ENCODE measurements around the gene HDAC4.

HDAC4 gene

DNA sequence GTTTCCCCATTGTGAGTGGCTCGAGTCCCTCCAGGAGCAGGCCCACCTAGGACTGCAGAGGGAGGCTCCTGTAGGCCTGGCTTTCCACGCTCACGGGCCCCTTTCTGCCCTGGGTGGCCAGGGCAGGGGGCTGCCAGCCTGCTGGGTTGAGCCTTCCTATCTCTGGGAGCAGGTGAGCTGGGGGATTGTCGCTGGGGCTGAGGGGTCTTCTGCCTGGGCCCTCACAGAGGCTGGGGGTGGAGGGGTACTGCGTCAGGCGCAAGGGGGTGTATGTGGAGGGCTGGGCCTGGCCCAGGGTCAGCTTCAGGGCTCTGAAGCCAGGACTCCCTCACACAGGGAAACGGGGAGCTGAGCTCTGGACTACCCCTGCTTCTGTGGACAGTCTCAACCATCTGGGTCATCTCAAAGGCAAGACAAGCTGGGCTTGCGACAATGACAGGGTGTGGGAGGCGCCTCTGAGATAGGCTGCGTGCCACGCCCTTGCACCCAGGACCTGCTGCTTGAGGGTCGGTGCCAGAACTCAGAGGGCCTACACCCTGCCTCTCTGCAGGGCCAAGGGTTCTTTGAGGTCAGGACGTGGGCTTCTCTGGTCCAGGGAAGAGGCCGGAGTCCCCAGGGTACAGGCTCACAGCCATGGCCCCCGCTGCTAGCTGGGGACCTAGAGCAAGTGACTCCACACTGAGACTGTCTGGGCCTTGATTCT lies 346.9 kb downstream of the HDAC4 start:
- Histone ChIP-seq H3K4me1 (ENCODE audit: control insufficient read depth in 5 of 5, insufficient read depth in 5 of 5, low read length in 5 of 5) (no peaks in the 10 kb centered on the region), H3K27ac (ENCODE audit: low read depth, low read length) (no peak overlapping the region), H3K9me3 (ENCODE audit: control insufficient read depth in 5 of 5, low read length in 5 of 5) (peaks cover 3 to 16% (median 12%) of the 10 kb centered on the region in 5 donors), H3K9ac (ENCODE audit: low read length in 5 of 5) (no peak overlapping the region), H3K4me3 (ENCODE audit: low read depth in 1 of 5, low read length in 5 of 5) (no peak overlapping the region), H3K27me3 (ENCODE audit: control insufficient read depth in 5 of 5, insufficient read depth in 4 of 5, low read length in 5 of 5) (no peaks in the 10 kb centered on the region), H3K36me3 (ENCODE audit: control insufficient read depth in 5 of 5, insufficient read depth in 5 of 5, low read length in 5 of 5) (peaks cover 2 to 75% (median 42%) of the 10 kb centered on the region in 5 donors)

DNA sequence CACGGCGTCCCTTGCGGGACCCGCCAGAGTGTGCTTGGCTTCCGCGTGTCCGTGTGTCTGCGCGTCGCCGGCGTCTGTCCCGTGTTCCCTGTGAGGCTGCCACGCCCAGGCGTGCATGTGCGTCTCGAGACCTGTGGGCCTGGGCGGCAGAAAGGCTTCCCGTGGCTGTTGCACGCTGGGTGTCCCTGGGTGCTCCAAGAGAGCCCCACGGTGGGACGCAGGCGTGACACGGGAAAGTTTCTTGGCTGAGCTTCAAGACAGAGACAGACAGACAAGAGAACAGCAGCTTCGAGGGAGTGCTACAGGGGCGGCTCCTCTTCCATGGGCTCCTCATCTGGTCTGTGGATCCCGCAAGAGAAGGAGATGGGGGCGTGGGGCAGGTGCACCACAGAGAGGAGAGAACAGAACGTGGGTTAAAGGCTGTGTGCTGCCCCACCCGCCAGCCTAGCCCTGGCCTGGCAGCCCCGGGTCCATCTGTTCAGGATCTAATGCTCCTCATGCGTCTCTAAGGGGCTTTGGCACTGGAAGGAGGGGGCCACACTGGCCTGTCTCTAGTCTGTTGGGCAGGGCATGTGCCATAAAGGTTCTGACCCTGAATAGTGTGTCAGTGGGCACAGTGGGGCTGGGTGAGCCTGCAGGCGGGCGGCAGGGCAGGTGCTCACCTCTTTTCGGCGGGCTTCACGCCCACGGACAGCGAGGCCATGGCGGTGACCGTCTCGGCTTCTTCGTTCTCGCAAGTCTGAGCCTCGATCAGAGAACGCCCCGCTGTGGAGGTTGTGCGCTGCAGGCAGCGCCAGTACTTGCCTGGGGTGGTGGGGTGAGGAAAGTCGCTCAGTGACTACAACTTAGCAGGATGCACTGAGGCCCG lies 347.8 kb downstream of the HDAC4 start:
- H3K9ac ChIP-seq (ENCODE audit: low read length in 5 of 5): no peak overlapping the region
- peaks cover 3 to 16% (median 12%) of the 10 kb centered on the region in 5 donors for H3K9me3 ChIP-seq (ENCODE audit: control insufficient read depth in 5 of 5, low read length in 5 of 5)
- peaks cover 2 to 66% (median 42%) of the 10 kb centered on the region in 5 donors for H3K36me3 ChIP-seq (ENCODE audit: control insufficient read depth in 5 of 5, insufficient read depth in 5 of 5, low read length in 5 of 5)
- H3K27me3 ChIP-seq (ENCODE audit: control insufficient read depth in 5 of 5, insufficient read depth in 4 of 5, low read length in 5 of 5): no peaks in the 10 kb centered on the region
- H3K27ac ChIP-seq (ENCODE audit: low read depth, low read length): no peak overlapping the region
- H3K4me1 ChIP-seq (ENCODE audit: control insufficient read depth in 5 of 5, insufficient read depth in 5 of 5, low read length in 5 of 5): no peaks in the 10 kb centered on the region
- H3K4me3 ChIP-seq (ENCODE audit: low read depth in 1 of 5, low read length in 5 of 5): no peak overlapping the region

DNA sequence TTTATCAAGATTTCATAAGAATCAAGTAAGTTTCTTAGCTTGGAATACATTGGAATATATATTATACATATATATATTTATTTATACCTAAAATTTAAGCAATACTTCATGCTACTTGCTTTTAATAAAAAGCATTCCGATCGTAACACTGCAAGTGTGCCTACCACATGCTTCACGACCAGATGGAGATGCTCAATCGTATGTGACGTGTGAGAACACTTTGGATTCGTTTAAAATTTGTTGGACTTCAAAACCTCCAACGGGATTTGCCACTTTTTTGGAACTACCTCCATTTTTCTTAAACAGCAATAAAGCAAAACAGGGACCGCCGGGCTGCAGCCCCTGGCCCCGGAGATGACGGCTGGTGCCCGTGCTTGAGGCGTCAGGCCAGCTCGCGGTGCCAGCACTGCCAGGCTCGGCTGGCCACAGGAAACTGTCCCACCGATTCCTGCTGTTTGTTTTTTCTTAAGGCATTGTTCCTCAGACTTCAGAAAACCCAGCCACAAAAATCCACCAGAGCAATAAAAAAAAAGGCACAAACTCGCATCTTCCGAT lies 348.9 kb downstream of the HDAC4 start:
- Histone ChIP-seq H3K9ac (ENCODE audit: low read length in 5 of 5) (no peak overlapping the region), H3K36me3 (ENCODE audit: control insufficient read depth in 5 of 5, insufficient read depth in 5 of 5, low read length in 5 of 5) (peaks cover 2 to 66% (median 41%) of the 10 kb centered on the region in 5 donors), H3K9me3 (ENCODE audit: control insufficient read depth in 5 of 5, low read length in 5 of 5) (peaks cover 0 to 8% (median 7%) of the 10 kb centered on the region in 5 donors)

DNA sequence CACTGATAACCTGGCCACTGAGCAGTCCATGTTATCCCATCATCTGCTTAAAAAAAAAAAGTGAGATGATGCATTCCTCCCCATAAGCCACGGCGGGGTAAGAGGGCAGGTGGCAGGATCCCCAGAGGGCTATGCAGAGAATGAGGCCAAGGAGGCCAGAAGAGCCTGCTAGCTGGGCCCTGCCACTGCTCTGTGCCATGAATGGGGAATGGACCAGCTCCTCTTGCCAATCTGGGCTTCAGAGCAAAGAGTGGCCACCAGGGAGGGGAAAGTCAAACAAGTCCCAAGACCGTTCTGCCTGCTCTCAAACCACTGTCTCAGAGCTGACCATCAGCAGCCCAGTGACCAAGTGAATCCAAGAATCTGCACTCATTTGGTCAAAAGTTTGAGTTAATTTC lies 350.6 kb downstream of the HDAC4 start:
- Histone ChIP-seq H3K36me3 (ENCODE audit: control insufficient read depth in 5 of 5, insufficient read depth in 5 of 5, low read length in 5 of 5) (peaks cover 2 to 52% (median 31%) of the 10 kb centered on the region in 5 donors), H3K27ac (ENCODE audit: low read depth, low read length) (no peak overlapping the region), H3K27me3 (ENCODE audit: control insufficient read depth in 5 of 5, insufficient read depth in 4 of 5, low read length in 5 of 5) (no peaks in the 10 kb centered on the region)

More for the DNA sequence above, 348.9 kb downstream of the HDAC4 start:
- no peaks in the 10 kb centered on the region for H3K4me1 ChIP-seq (ENCODE audit: control insufficient read depth in 5 of 5, insufficient read depth in 5 of 5, low read length in 5 of 5)
- H3K4me3 ChIP-seq (ENCODE audit: low read depth in 1 of 5, low read length in 5 of 5): no peak overlapping the region
- no peaks in the 10 kb centered on the region for H3K27me3 ChIP-seq (ENCODE audit: control insufficient read depth in 5 of 5, insufficient read depth in 4 of 5, low read length in 5 of 5)
- H3K27ac ChIP-seq (ENCODE audit: low read depth, low read length): no peak overlapping the region

DNA sequence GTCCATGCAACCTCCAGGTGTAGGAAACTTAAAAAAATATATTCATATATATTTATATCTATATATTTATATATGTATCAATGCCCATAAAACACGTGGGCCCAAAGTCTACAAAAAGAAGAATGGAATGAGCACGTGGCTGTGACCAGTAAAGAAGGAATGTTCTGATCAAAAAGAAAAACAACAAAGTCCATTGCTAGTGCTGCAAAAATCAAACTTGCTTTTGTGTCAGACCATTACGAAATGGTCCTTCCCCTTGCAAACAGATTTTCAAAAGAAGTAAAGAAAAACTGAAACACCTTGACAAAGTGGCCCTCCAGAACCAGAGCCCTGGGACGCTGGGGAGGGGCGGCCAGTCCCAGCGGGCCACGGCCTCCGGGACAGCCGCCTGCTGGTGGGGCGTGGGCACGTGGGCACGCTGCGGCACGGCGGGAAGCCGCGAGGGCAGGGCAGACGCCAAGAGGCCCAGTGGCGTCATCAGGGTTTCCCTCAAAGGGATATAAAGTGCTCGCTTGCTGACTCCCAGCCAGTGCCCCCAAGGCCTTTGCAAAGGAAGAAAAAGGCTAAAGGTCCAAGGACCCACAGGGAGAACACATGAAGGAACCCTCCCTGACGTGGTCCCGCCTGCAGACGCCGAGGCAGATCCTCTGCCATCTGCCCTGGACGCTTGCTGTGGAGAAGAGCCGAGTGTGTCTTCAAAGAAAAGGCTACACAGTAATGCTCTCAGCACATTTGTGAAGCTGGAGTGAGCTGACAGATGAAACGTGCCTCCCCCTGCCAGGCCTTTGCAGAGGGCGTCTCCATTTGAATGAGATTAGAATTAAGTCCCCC lies 351.2 kb downstream of the HDAC4 start:
- Histone ChIP-seq H3K9ac (ENCODE audit: low read length in 5 of 5) (no peak overlapping the region), H3K4me3 (ENCODE audit: low read depth in 1 of 5, low read length in 5 of 5) (no peak overlapping the region), H3K36me3 (ENCODE audit: control insufficient read depth in 5 of 5, insufficient read depth in 5 of 5, low read length in 5 of 5) (peaks cover 2 to 46% (median 26%) of the 10 kb centered on the region in 5 donors), H3K27me3 (ENCODE audit: control insufficient read depth in 5 of 5, insufficient read depth in 4 of 5, low read length in 5 of 5) (no peaks in the 10 kb centered on the region), H3K27ac (ENCODE audit: low read depth, low read length) (no peak overlapping the region), H3K4me1 (ENCODE audit: control insufficient read depth in 5 of 5, insufficient read depth in 5 of 5, low read length in 5 of 5) (no peaks in the 10 kb centered on the region), H3K9me3 (ENCODE audit: control insufficient read depth in 5 of 5, low read length in 5 of 5) (peaks cover 0 to 8% (median 7%) of the 10 kb centered on the region in 5 donors)

More for the DNA sequence above, 350.6 kb downstream of the HDAC4 start:
- no peak overlapping the region for H3K4me3 ChIP-seq (ENCODE audit: low read depth in 1 of 5, low read length in 5 of 5)
- H3K9ac ChIP-seq (ENCODE audit: low read length in 5 of 5): no peak overlapping the region
- no peaks in the 10 kb centered on the region for H3K4me1 ChIP-seq (ENCODE audit: control insufficient read depth in 5 of 5, insufficient read depth in 5 of 5, low read length in 5 of 5)
- H3K9me3 ChIP-seq (ENCODE audit: control insufficient read depth in 5 of 5, low read length in 5 of 5): peaks cover 0 to 8% (median 7%) of the 10 kb centered on the region in 5 donors

DNA sequence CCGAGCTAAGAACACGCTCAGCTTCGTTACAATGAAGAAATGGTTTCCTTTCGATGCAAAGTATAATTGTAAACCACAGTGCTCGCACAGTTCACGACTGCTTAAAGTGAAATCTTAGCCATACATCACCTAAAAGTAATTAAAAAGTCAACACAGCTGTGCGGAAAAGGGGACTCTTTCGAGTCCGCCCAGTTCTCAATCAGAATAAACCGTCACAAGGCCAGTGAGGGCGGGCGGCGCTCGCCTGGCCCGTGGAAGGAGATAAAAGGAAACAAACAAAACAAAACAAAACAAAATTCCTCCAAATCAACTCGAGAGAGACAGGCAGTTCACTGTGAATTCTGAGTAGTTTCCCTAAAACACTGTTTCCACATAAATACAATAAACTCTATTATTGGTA lies 352.1 kb downstream of the HDAC4 start:
- H3K4me3 ChIP-seq (ENCODE audit: low read depth in 1 of 5, low read length in 5 of 5): no peak overlapping the region
- H3K9me3 ChIP-seq (ENCODE audit: control insufficient read depth in 5 of 5, low read length in 5 of 5): peaks cover 0 to 8% (median 7%) of the 10 kb centered on the region in 5 donors
- H3K4me1 ChIP-seq (ENCODE audit: control insufficient read depth in 5 of 5, insufficient read depth in 5 of 5, low read length in 5 of 5): no peaks in the 10 kb centered on the region
- no peaks in the 10 kb centered on the region for H3K27me3 ChIP-seq (ENCODE audit: control insufficient read depth in 5 of 5, insufficient read depth in 4 of 5, low read length in 5 of 5)
- H3K9ac ChIP-seq (ENCODE audit: low read length in 5 of 5): no peak overlapping the region
- peaks cover 2 to 37% (median 17%) of the 10 kb centered on the region in 5 donors for H3K36me3 ChIP-seq (ENCODE audit: control insufficient read depth in 5 of 5, insufficient read depth in 5 of 5, low read length in 5 of 5)
- no peak overlapping the region for H3K27ac ChIP-seq (ENCODE audit: low read depth, low read length)

DNA sequence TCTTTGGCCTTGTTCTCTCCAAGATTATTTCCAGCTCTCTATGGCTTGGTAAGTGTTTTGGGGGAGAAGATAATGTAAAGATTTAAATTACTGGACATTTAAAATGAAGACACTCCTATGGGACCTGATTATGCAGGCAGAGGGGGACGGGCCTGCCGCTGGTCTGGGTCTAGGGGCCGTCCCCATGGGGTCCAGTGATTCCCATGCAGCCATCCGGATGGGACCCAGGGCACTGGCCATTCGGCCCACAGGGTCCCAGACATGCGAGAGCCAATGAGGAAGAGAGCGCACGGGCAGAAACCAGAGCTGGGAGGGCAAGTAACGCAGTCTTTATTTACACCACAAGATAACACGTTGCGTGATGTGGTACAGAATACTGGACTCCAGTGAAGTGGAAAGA lies 353.0 kb downstream of the HDAC4 start:
- Histone ChIP-seq H3K9me3 (ENCODE audit: control insufficient read depth in 5 of 5, low read length in 5 of 5) (peaks cover 0 to 8% (median 7%) of the 10 kb centered on the region in 5 donors), H3K27ac (ENCODE audit: low read depth, low read length) (no peak overlapping the region), H3K4me3 (ENCODE audit: low read depth in 1 of 5, low read length in 5 of 5) (no peak overlapping the region)

DNA sequence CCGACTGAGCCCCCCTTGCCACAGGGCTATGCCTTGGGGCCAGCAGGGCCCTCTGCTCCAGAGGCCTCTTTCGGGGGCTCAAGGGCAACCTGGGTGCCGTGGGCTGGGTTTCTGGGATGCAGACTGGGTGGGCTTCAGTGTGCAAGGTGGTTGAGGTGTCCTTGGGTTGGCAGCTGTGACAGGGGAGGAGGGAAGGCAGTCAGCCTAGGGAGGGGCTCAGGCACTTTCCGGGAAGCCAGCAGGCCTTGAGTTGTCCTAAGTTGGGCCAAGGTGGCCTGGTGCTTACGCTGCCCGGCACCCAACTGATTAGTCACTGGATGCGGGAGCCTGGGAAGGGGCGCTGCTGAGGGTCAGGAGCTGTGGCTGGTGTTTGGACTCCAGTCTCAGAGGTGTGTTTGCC lies 353.4 kb downstream of the HDAC4 start:
- Histone ChIP-seq H3K36me3 (ENCODE audit: control insufficient read depth in 5 of 5, insufficient read depth in 5 of 5, low read length in 5 of 5) (peaks cover 2 to 24% (median 5%) of the 10 kb centered on the region in 5 donors), H3K9ac (ENCODE audit: low read length in 5 of 5) (no peak overlapping the region), H3K4me3 (ENCODE audit: low read depth in 1 of 5, low read length in 5 of 5) (no peak overlapping the region), H3K9me3 (ENCODE audit: control insufficient read depth in 5 of 5, low read length in 5 of 5) (peaks cover 0 to 8% (median 7%) of the 10 kb centered on the region in 5 donors), H3K27ac (ENCODE audit: low read depth, low read length) (no peak overlapping the region), H3K4me1 (ENCODE audit: control insufficient read depth in 5 of 5, insufficient read depth in 5 of 5, low read length in 5 of 5) (peaks cover 0 to 3% (median 0%) of the 10 kb centered on the region in 5 donors), H3K27me3 (ENCODE audit: control insufficient read depth in 5 of 5, insufficient read depth in 4 of 5, low read length in 5 of 5) (no peaks in the 10 kb centered on the region)

More for the DNA sequence above, 353.0 kb downstream of the HDAC4 start:
- Histone ChIP-seq H3K4me1 (ENCODE audit: control insufficient read depth in 5 of 5, insufficient read depth in 5 of 5, low read length in 5 of 5) (peaks cover 0 to under 1% (median 0%) of the 10 kb centered on the region in 5 donors), H3K36me3 (ENCODE audit: control insufficient read depth in 5 of 5, insufficient read depth in 5 of 5, low read length in 5 of 5) (peaks cover 2 to 28% (median 9%) of the 10 kb centered on the region in 5 donors), H3K9ac (ENCODE audit: low read length in 5 of 5) (no peak overlapping the region), H3K27me3 (ENCODE audit: control insufficient read depth in 5 of 5, insufficient read depth in 4 of 5, low read length in 5 of 5) (no peaks in the 10 kb centered on the region)

DNA sequence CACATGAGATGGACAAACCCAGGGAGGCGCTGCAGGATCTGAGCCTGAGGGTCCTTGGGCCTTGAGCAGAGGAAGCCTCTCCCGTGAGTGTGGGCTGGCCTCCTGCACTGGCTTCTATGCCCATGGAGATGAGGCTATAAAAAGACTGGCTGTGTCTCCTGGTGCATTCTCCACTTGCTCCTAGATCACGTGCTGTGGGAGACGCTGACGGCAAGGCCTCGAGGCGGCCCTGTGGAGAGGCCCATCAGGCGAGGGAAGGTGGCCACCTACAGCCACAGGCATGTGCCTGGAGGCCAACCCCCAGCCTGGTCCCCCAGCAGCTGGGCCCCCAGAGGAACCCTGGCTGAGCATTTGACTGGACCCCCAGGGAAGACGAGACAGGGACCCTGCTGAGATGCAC lies 354.0 kb downstream of the HDAC4 start:
- H3K27me3 ChIP-seq (ENCODE audit: control insufficient read depth in 5 of 5, insufficient read depth in 4 of 5, low read length in 5 of 5): no peaks in the 10 kb centered on the region
- no peak overlapping the region for H3K9ac ChIP-seq (ENCODE audit: low read length in 5 of 5)
- H3K27ac ChIP-seq (ENCODE audit: low read depth, low read length): no peak overlapping the region
- peaks cover 0 to 3% (median 0%) of the 10 kb centered on the region in 5 donors for H3K4me1 ChIP-seq (ENCODE audit: control insufficient read depth in 5 of 5, insufficient read depth in 5 of 5, low read length in 5 of 5)
- H3K36me3 ChIP-seq (ENCODE audit: control insufficient read depth in 5 of 5, insufficient read depth in 5 of 5, low read length in 5 of 5): peaks cover 0 to 18% (median 2%) of the 10 kb centered on the region in 5 donors
- H3K4me3 ChIP-seq (ENCODE audit: low read depth in 1 of 5, low read length in 5 of 5): no peak overlapping the region
- peaks cover 0 to 8% (median 7%) of the 10 kb centered on the region in 5 donors for H3K9me3 ChIP-seq (ENCODE audit: control insufficient read depth in 5 of 5, low read length in 5 of 5)
